Heart left ventricle (tissue), 13 donors: ENCODE results near the gene CYB5R3.

Experiments used
- CTCF ChIP-seq, 12 donors: fragments of 200-600 bp; sonication (generic) in 4 of 12; IDR thresholded peaks; one replicate each; pipeline versions ENCODE4 v1.5.0 to v1.8.0; 2018 to 2022; ENCODE audit warnings: antibody characterized with exemption in 12 of 12, mild to moderate bottlenecking in 5 of 12
- POLR2A ChIP-seq, 2 donors: fragments of 450-650 bp; IDR thresholded peaks; one replicate each; pipeline ENCODE4 v1.6.1; 2017; ENCODE audit warnings: antibody characterized with exemption in 2 of 2, mild to moderate bottlenecking in 2 of 2, moderate library complexity in 2 of 2
- donor health status: ischemic (EF 13 %, LVEDD 7.1; RV severe dilation, severe dysfunction).
- donor health status: DM: no; HTN: yes; CAD: no.
- donor health status: DM: no; HTN: no; CAD: no.
- donor health status: ischemic (EF 25% LVEDD 6.9; RV normal size, moderate dysfunction).
- donor health status: ischemic (EF 25% LVEDD 5.7; RV mildly dilated, moderate dysfunction).
- donor health status: ischemic (EF 35%, LVEDD 5.7; RV mildly dilated, moderate dysfunction).
- donor health status: nonischemic (EF 11% LVEDD 7.7; RV severe dilation, severe dysfunction).
- donor health status: DM: yes; HTN: yes; CAD: no.
- donor health status: PGD.
- donor health status: ischemic (EF 29% LVEDD 5.4; RV normal size, mild dysfunction).
- donor health status: nonischemic (EF 23%, LVEDD 6.1; RV moderate dilation, normal function).

DNA sequence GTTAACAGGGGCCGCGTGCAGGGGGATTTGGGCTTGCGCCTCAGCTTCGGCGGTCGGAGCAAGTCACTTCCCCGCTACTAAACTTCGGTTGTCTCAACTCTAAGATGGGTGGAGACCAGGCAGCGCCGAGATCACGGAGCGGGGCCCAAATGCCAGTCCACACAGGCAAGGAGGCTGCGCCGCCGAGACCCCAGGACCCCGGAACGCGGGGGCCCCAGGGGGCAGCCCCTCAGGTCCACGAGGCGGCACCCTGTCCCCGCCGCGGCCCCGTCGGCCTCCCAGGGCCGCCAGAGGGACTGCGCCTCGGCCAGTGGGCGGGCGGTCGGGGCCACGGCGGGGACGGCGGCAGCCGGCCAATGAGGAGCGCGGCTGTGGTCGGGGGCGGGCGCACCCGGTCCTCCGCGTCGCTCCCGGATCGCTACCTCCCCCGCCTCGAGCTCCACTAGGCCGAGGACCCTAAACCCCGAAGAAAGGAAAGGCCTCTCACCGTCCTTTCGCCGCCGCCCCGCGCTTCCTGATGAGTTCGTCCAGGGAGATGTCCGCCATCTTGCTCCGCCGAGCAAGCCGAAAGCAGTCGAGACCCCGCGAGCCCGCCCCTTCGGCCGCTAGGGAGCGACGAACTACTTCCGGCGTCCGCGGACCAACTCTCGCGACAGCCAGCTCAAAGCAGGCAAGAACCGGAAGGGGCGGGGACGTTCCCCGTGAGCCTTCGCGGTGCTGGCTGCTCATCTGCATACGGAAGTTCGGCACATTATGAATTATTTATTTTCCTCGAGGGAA lies 34.7 kb downstream of the CYB5R3 start, which contains the start of gene POLDIP3:
- peak in 10 of 12 donors; percentile 3 to 61 (median 26) for TF ChIP-seq CTCF (IDR thresholded peaks at IDR 0.05)
- peak in 1 of 2 donors; percentile 78 for TF ChIP-seq POLR2A (IDR thresholded peaks at IDR 0.05)
